GM12865 (cell line): ENCODE data around the gene PRIMA1.

ENCODE experiments used
- DNase-seq: peaks from one replicate; pipeline ENCODE4 v3.0.0; 2010; ENCODE audit warnings: low read depth
- H3K4me3 ChIP-seq: 2 replicates; pipeline ENCODE4 v1.5.1; 2011; ENCODE audit warnings: mild to moderate bottlenecking, low read depth, low read length, control low read depth
- TF ChIP-seq, protein P1 (sequence below): IDR thresholded peaks from 2 replicates; pipeline ENCODE4 v1.5.1; 2011; ENCODE audit warnings: low read length, control low read depth, low read depth, inconsistent platforms; ENCODE audit not compliant: insufficient read depth; ENCODE audit errors: missing control alignments

The PRIMA1 gene

DNA sequence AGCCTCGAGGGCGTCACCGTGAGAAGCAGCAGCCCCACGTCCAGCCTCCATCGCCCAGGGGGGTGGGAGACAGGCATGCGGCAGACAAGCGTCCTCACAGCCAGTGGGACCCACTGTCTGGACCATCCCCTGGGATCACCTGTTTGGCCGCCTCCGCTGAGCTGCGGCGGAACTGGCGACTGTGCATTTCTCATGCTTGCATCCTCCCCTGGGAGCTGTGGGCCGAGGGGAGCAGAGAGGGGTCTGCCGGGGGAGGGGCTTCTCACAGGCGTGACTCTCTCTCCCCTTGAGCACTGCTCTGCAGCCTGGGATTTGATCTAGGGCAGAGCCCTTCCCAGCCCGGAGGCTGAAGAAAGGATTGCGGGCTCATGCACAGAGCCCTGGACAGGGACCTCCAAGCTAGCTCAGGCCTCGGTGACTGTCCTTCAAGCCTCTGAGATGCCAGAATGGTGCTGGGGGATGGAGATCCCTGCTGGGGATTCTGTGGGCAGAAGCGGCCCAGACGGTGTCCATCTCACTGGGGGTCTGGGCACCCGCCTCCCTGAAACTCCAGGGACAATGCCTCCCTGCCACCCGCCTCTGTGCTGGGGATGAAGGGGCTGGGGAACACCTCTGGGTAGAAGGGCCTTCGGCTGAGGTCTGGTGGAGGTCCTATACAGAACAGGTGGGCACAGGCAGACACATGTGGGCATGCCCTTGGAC lies 61.1 kb downstream of the PRIMA1 start:
- H3K4me3 ChIP-seq = no peak overlapping the region
- no peak for DNase-seq
- TF ChIP-seq, protein P1, sequence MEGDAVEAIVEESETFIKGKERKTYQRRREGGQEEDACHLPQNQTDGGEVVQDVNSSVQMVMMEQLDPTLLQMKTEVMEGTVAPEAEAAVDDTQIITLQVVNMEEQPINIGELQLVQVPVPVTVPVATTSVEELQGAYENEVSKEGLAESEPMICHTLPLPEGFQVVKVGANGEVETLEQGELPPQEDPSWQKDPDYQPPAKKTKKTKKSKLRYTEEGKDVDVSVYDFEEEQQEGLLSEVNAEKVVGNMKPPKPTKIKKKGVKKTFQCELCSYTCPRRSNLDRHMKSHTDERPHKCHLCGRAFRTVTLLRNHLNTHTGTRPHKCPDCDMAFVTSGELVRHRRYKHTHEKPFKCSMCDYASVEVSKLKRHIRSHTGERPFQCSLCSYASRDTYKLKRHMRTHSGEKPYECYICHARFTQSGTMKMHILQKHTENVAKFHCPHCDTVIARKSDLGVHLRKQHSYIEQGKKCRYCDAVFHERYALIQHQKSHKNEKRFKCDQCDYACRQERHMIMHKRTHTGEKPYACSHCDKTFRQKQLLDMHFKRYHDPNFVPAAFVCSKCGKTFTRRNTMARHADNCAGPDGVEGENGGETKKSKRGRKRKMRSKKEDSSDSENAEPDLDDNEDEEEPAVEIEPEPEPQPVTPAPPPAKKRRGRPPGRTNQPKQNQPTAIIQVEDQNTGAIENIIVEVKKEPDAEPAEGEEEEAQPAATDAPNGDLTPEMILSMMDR = no peak

GRCh38 chr14:93725993-93726392 lies 62.3 kb downstream of the PRIMA1 start:
- no peak overlapping the region for H3K4me3 ChIP-seq
- TF ChIP-seq, protein P1 = no peak
- DNase-seq = no peak

DNA sequence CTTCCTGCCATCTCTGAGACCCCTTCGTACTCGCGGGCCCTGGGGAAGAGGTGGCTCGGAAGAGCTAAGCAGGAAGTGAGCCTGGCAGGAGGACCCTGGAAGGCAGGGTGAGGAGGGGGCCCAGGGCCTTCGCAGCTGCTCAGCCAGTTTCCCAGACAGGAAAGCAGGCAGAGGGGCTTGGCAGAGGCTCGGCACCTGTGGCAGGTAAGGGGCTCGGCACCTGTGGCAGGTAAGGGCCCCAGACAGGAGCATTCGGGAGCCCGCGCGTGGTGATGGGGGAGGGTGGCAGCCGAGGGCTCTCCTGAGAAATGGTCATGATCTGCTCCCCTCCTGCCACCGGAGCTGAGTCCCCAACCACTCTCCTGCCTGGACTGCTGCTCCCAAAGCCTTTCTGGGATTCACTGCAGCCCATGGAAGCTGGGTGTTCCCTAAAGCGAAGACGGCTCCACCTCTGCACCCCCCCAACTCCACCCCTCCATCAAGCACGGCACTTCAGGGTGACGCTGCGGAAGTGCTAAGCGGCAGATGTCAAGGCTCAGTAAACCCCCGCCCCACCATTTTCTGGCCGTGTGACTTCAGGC lies 63.2 kb downstream of the PRIMA1 start:
- TF ChIP-seq, protein P1 = no peak
- no peak overlapping the region for H3K4me3 ChIP-seq
- no peak for DNase-seq

DNA sequence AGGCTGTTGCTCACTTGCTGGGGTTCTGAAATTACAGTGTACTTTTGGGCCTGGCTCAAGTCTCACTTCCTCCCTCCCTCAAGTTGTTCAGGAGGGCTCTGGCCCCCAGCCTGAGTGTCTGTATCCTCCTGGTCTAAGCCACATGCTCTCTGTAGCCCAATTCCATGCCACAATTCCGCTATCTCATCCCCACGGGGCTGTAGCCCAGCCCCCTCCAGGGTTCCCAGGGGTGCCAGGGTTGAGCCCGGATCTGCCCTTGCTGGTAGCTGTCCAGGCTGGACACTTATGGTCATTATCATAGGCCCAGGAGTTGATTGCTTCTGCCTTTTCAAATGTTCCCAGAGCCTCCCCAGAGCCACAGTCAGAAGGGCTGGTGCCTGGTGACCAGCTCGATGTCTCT lies 65.3 kb downstream of the PRIMA1 start:
- H3K4me3 ChIP-seq = no peak overlapping the region
- no peak for DNase-seq
- TF ChIP-seq, protein P1 = no peak

GRCh38 chr14:93720981-93721483 lies 67.3 kb downstream of the PRIMA1 start:
- DNase-seq = no peak
- H3K4me3 ChIP-seq = no peak overlapping the region
- TF ChIP-seq, protein P1 = no peak

DNA sequence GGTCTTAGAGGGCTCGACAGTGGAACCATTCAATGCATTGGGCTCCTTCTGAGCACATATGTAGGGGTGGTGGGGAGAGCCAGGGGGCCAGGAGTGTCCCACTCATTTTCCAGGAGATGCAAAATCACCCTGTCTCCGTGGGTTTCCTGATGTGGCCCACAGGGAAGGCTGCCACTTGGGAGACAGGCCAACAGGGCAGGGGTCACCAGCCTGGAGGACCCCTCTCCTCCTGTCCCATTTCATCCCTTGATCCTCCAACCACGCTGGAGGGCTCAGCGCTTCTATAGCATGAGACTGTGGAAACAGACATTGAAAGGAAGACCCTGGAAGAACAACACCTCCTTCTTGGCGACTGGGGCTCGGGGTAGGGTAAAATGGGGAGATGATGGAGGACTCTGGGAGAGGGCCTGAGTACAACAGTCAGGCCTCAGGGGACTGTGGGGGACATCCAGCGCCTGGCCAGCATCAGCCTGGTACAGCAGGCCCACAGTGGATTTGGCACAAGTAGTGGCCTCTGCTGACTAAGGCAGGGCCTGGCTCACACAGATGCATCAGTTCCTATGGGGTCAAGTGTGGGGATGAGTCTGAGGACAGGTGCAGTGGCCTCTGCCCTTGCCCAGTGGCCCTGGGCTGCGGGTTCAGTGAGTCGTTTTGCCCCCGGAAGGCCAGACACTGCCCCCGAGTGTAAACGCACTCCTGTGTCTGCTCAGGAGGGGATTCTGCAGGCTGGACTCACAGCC lies 68.0 kb downstream of the PRIMA1 start:
- TF ChIP-seq, protein P1 = no peak
- H3K4me3 ChIP-seq = no peak overlapping the region
- DNase-seq = no peak

DNA sequence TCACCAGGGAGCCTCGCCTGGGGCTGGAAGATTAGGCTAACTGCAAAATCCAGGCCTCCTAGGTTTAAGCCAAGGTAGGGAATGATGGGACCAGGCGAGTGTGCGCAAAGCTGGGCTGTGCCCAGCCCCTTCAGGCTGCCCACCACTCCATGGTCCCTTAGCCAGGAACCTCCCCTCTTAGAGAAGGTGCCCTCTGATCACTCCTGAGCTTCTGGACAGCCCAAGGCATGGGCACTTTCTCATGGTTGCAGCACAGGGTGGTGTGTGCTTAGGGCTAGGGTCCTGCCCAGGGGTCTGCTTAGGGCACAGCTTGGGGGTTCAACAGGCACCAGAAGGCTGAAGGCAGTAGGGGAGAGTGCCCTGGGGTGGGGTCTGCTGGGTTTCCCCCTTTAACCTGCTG lies 69.0 kb downstream of the PRIMA1 start:
- no peak for DNase-seq
- TF ChIP-seq, protein P1 = no peak
- no peak overlapping the region for H3K4me3 ChIP-seq
